Measurements from ENCODE around the gene GPR132. TPM values are rescaled to one million over a fixed set of nuclear protein-coding genes. Genes with fewer than 3 reads are reported as not detected.
A peak's percentile ranks its signal among the peaks of the same experiment; 100 is the strongest.
"Not testable (repeated sequence)": the region's sequence is repeated elsewhere in the genome, so short reads cannot be mapped to it uniquely, and the experiment has no call there.

GPR132 gene
- total RNA-seq = 1 to 10 TPM in 1 of 2 donors, under 1 TPM in 1; 0.67 to 1.2 TPM

GRCh38 chr14:105065280-105066228 is at the start of gene GPR132:
GPR132 (minus strand) TSS chr14:105065430; CDS start chr14:105055420, 10,010 bp downstream.
- Histone ChIP-seq H3K36me3 (no peaks in the 10 kb centered on the region), H3K9me3 (no peaks in the 10 kb centered on the region), H3K4me1 (peaks cover 0 to 41% of the 10 kb centered on the region in 2 donors), H3K27me3 (no peaks in the 10 kb centered on the region), H3K27ac (peak within 1 kb of the TSS; percentile 53 to 56), H3K4me3 (peak within 1 kb of the TSS; percentile 5 to 22)
- no peak for TF ChIP-seq CTCF (IDR thresholded peaks at IDR 0.05)
- no peak for DNase-seq (ENCODE audit: low spot score)

- H3K27me3 ChIP-seq, H3K9me3 ChIP-seq, H3K4me1 ChIP-seq, H3K27ac ChIP-seq, H3K36me3 ChIP-seq, H3K4me3 ChIP-seq: not testable (repeated sequence)
- peak; percentile 26 for DNase-seq (ENCODE audit: low spot score)
These were observed 44.0 kb upstream of the GPR132 start for GRCh38 chr14:105109243-105109642.

- TF ChIP-seq CTCF (IDR thresholded peaks at IDR 0.05) = no peak
- DNase-seq (ENCODE audit: low spot score) = no peak
- H3K4me3 ChIP-seq = no peak overlapping the region
- no peak overlapping the region for H3K27ac ChIP-seq
- H3K4me1 ChIP-seq = no peaks in the 10 kb centered on the region
- no peaks in the 10 kb centered on the region for H3K27me3 ChIP-seq
- no peaks in the 10 kb centered on the region for H3K36me3 ChIP-seq
- no peaks in the 10 kb centered on the region for H3K9me3 ChIP-seq
These were observed 43.3 kb upstream of the GPR132 start for GRCh38 chr14:105108516-105108864.

- Histone ChIP-seq H3K27me3 (no peaks in the 10 kb centered on the region), H3K27ac (no peak overlapping the region), H3K4me1 (no peaks in the 10 kb centered on the region), H3K36me3 (no peaks in the 10 kb centered on the region), H3K4me3 (no peak overlapping the region), H3K9me3 (no peaks in the 10 kb centered on the region)
- DNase-seq (ENCODE audit: low spot score) = no peak
- TF ChIP-seq CTCF (IDR thresholded peaks at IDR 0.05) = no peak
These were observed 42.7 kb upstream of the GPR132 start for GRCh38 chr14:105107781-105108515.

- H3K4me3 ChIP-seq = no peak overlapping the region
- DNase-seq (ENCODE audit: low spot score) = no peak
- no peaks in the 10 kb centered on the region for H3K4me1 ChIP-seq
- no peaks in the 10 kb centered on the region for H3K27me3 ChIP-seq
- no peaks in the 10 kb centered on the region for H3K9me3 ChIP-seq
- H3K27ac ChIP-seq = no peak overlapping the region
- H3K36me3 ChIP-seq = no peaks in the 10 kb centered on the region
- no peak for TF ChIP-seq CTCF (IDR thresholded peaks at IDR 0.05)
These were observed 42.1 kb upstream of the GPR132 start for GRCh38 chr14:105107351-105107750.

GRCh38 chr14:105105158-105105557 is 39.9 kb upstream of the GPR132 start:
- no peak for DNase-seq (ENCODE audit: low spot score)
- Histone ChIP-seq H3K36me3 (no peaks in the 10 kb centered on the region), H3K27me3 (no peaks in the 10 kb centered on the region)

More at GRCh38 chr14:105105158-105105557, 39.9 kb upstream of the GPR132 start:
- H3K4me1 ChIP-seq = no peaks in the 10 kb centered on the region
- no peak overlapping the region for H3K4me3 ChIP-seq
- H3K27ac ChIP-seq = no peak overlapping the region
- TF ChIP-seq CTCF (IDR thresholded peaks at IDR 0.05) = no peak
- no peaks in the 10 kb centered on the region for H3K9me3 ChIP-seq
